Endodermal cell (in vitro differentiated cells): ENCODE data around the gene CERS6. TPM values are rescaled to one million over a fixed set of nuclear protein-coding genes. Genes with fewer than 3 reads are reported as not detected.

Experiments used
- DNase-seq: peaks from one replicate; pipeline ENCODE4 v3.0.0-alpha.2; 2017
- H3K27ac ChIP-seq: 2 replicates; pipeline ENCODE4 v1.5.1; 2013; ENCODE audit warnings: mild to moderate bottlenecking, low read depth, low read length, moderate library complexity
- H3K27me3 ChIP-seq: 2 replicates; pipeline ENCODE4 v1.6.1; 2013; ENCODE audit warnings: mild to moderate bottlenecking, low read length, moderate library complexity; ENCODE audit not compliant: insufficient read depth, control insufficient read depth, poor library complexity, severe bottlenecking
- H3K36me3 ChIP-seq: 2 replicates; pipeline ENCODE4 v1.7.0; 2013; ENCODE audit warnings: mild to moderate bottlenecking, low read length, moderate library complexity; ENCODE audit not compliant: control insufficient read depth, insufficient read depth
- H3K4me1 ChIP-seq: one replicate; pipeline ENCODE4 v1.7.0; 2013; ENCODE audit warnings: low read length; ENCODE audit not compliant: control insufficient read depth, insufficient read depth
- H3K4me3 ChIP-seq: 2 replicates; pipeline ENCODE4 v1.5.1; 2013; ENCODE audit warnings: mild to moderate bottlenecking, low read length, moderate library complexity
- H3K9ac ChIP-seq: 2 replicates; pipeline ENCODE4 v1.6.1; 2013; ENCODE audit warnings: mild to moderate bottlenecking, low read length, moderate library complexity; ENCODE audit not compliant: poor library complexity, severe bottlenecking; ENCODE audit errors: extremely low read depth
- H3K9me3 ChIP-seq: 2 replicates; pipeline ENCODE4 v1.6.1; 2013; ENCODE audit warnings: mild to moderate bottlenecking, low read length, moderate library complexity; ENCODE audit not compliant: control insufficient read depth
- H3K27ac Mint-ChIP-seq: 2 replicates; pipeline ENCODE4 v1.8.0; 2020; ENCODE audit warnings: mixed read lengths
- H3K27me3 Mint-ChIP-seq: 2 replicates; pipeline ENCODE4 v1.8.0; 2021; ENCODE audit warnings: mild to moderate bottlenecking, mixed read lengths; ENCODE audit not compliant: insufficient read depth
- H3K36me3 Mint-ChIP-seq: 2 replicates; pipeline ENCODE4 v1.8.0; 2020; ENCODE audit warnings: low read depth, mixed read lengths
- H3K4me1 Mint-ChIP-seq: 2 replicates; pipeline ENCODE4 v1.8.0; 2020; ENCODE audit warnings: mixed read lengths
- H3K4me3 Mint-ChIP-seq: 2 replicates; pipeline ENCODE4 v1.8.0; 2020; ENCODE audit warnings: mild to moderate bottlenecking, moderate library complexity, mixed read lengths
- H3K9me3 Mint-ChIP-seq: 2 replicates; pipeline ENCODE4 v1.8.0; 2020; ENCODE audit warnings: mild to moderate bottlenecking, mixed read lengths
- CTCF ChIP-seq: fragments of 200-600 bp; sonication (generic); conservative IDR thresholded peaks from 2 replicates; pipeline ENCODE4 v1.5.0; 2021; ENCODE audit warnings: antibody characterized with exemption, mild to moderate bottlenecking
- WGBS, 2 experiments: methylation state at CpG; one replicate each; pipeline versions ENCODE4 v1.1.5 to v1.1.7; 2013; ENCODE audit warnings: missing lambda C conversion rate in 2 of 2, mixed read lengths in 1 of 2; ENCODE audit not compliant: insufficient coverage in 1 of 2, insufficient read length in 1 of 2; 5-methylcytosine and 5-hydroxymethylcytosine counted together
- total RNA-seq, 2 donors: library from RNA; stranded (reverse); fragmentation: NEBNext Ultra II Directional in 1 of 2; extraction: Animal tissue kit (Norgen Biotek cat#: 25700) in 1 of 2; gene quantifications; 2 replicates in 1 of 2; 3 replicates in 1 of 2; pipeline ENCODE4 v1.2.1, GENCODE V29; 2021

CERS6 gene
- total RNA-seq, 2 donors from 2014 or later, result 41.3 to 52.0 TPM

GRCh38 chr2:168456521-168457189, 583 bp downstream of the CERS6 start:
- peaks cover 23% of the 10 kb centered on the region for H3K4me1 Mint-ChIP-seq
- H3K9me3 Mint-ChIP-seq, result no peaks in the 10 kb centered on the region
- peak overlapping the region; percentile 88 for H3K4me3 ChIP-seq
- H3K27me3 ChIP-seq, result no peaks in the 10 kb centered on the region
- peak overlapping the region; percentile 47 for H3K9ac ChIP-seq
- peak overlapping the region; percentile 75 for H3K27ac ChIP-seq
- WGBS, 2 experiments, result 0% methylated on average over 15 to 61 of the region's 61 CpGs
- no peak for TF ChIP-seq CTCF
- no peak overlapping the region for H3K4me3 Mint-ChIP-seq
- H3K36me3 ChIP-seq, result no peaks in the 10 kb centered on the region
- DNase-seq, result peak; percentile 79
- H3K27me3 Mint-ChIP-seq, result no peaks in the 10 kb centered on the region
- H3K27ac Mint-ChIP-seq, result peak overlapping the region; percentile 62
- peaks cover 20% of the 10 kb centered on the region for H3K9me3 ChIP-seq
- H3K36me3 Mint-ChIP-seq, result no peaks in the 10 kb centered on the region
- no peaks in the 10 kb centered on the region for H3K4me1 ChIP-seq

GRCh38 chr2:168457190-168457895, 1.3 kb downstream of the CERS6 start:
- H3K27me3 ChIP-seq, result no peaks in the 10 kb centered on the region
- Mint-ChIP-seq H3K9me3 (no peaks in the 10 kb centered on the region), H3K4me1 (peaks cover 26% of the 10 kb centered on the region), H3K36me3 (no peaks in the 10 kb centered on the region), H3K4me3 (no peak overlapping the region), H3K27ac (no peak overlapping the region), H3K27me3 (no peaks in the 10 kb centered on the region)
- WGBS, 2 experiments, result 14 to 22% methylated on average over 16 to 17 of the region's 17 CpGs
- no peak overlapping the region for H3K27ac ChIP-seq
- peaks cover 20% of the 10 kb centered on the region for H3K9me3 ChIP-seq
- DNase-seq, result no peak
- TF ChIP-seq CTCF, result no peak
- peak overlapping the region; percentile 47 for H3K9ac ChIP-seq
- no peaks in the 10 kb centered on the region for H3K4me1 ChIP-seq
- H3K4me3 ChIP-seq, result peak overlapping the region; percentile 88
- no peaks in the 10 kb centered on the region for H3K36me3 ChIP-seq

- no peak overlapping the region for H3K9ac ChIP-seq
- H3K4me1 Mint-ChIP-seq, result peaks cover 26% of the 10 kb centered on the region
- DNase-seq, result no peak
- H3K27ac ChIP-seq, result no peak overlapping the region
- H3K27ac Mint-ChIP-seq, result no peak overlapping the region
- 75% methylated on average over 1 of the region's 1 CpG; no CpG with 5 or more reads in 1 of the 2 experiments for WGBS, 2 experiments
- no peaks in the 10 kb centered on the region for H3K4me1 ChIP-seq
- H3K36me3 Mint-ChIP-seq, result no peaks in the 10 kb centered on the region
- H3K27me3 ChIP-seq, result no peaks in the 10 kb centered on the region
- TF ChIP-seq CTCF, result no peak
- no peak overlapping the region for H3K4me3 Mint-ChIP-seq
- peak overlapping the region; percentile 88 for H3K4me3 ChIP-seq
- no peaks in the 10 kb centered on the region for H3K27me3 Mint-ChIP-seq
- peaks cover 20% of the 10 kb centered on the region for H3K9me3 ChIP-seq
- no peaks in the 10 kb centered on the region for H3K9me3 Mint-ChIP-seq
- no peaks in the 10 kb centered on the region for H3K36me3 ChIP-seq
Observed at GRCh38 chr2:168458139-168458538, 2.1 kb downstream of the CERS6 start.
